ENCODE results near the gene LSAMP. TPM values are rescaled to one million over a fixed set of nuclear protein-coding genes. Genes with fewer than 3 reads are reported as not detected.
"Not testable (repeated sequence)": the region's sequence is repeated elsewhere in the genome, so short reads cannot be mapped to it uniquely, and the experiment has no call there.

LSAMP gene
- total RNA-seq, 2 experiments from 2014 or later: not detected

GRCh38 chr3:115800065-115800464, 645.2 kb downstream of the LSAMP start:
- H3K36me3 Mint-ChIP-seq (ENCODE audit: low read depth); DNase-seq; H3K9me3 Mint-ChIP-seq; H3K4me3 Mint-ChIP-seq; intact Hi-C loops (cut with micrococcal nuclease); H3K27ac Mint-ChIP-seq; H3K4me1 Mint-ChIP-seq (ENCODE audit: low read depth): not testable (repeated sequence)
- peaks cover 15% of the 10 kb centered on the region for H3K27me3 Mint-ChIP-seq (ENCODE audit: low read depth)
- CTCF ChIA-PET: interaction anchor here (0.7 to 2.1 kb wide), 3 partner anchors 15 to 19 kb away, joined by 3 to 7 read pairs (median 4); no protein-coding TSS in a partner anchor

GRCh38 chr3:115792206-115792955, 652.9 kb downstream of the LSAMP start:
- CTCF ChIA-PET: interaction anchor here (1.0 to 1.3 kb wide), 2 partner anchors 27 to 31 kb away, joined by 3 read pairs; no protein-coding TSS in a partner anchor
- Mint-ChIP-seq H3K4me3 (peak overlapping the region; percentile 17), H3K27ac (peak overlapping the region; percentile 48), H3K36me3 (ENCODE audit: low read depth) (no peaks in the 10 kb centered on the region), H3K27me3 (ENCODE audit: low read depth) (no peaks in the 10 kb centered on the region), H3K4me1 (ENCODE audit: low read depth) (peaks cover 36% of the 10 kb centered on the region), H3K9me3 (no peaks in the 10 kb centered on the region)
- intact Hi-C loops (cut with micrococcal nuclease): loop anchor here (1.0 to 5.0 kb wide), 2 partner anchors 8 to 1580 kb away; no protein-coding TSS in a partner anchor
- DNase-seq: peak; percentile 55

GRCh38 chr3:115791271-115792153, 653.8 kb downstream of the LSAMP start:
- not testable (repeated sequence) for DNase-seq; H3K27me3 Mint-ChIP-seq (ENCODE audit: low read depth); H3K27ac Mint-ChIP-seq; H3K36me3 Mint-ChIP-seq (ENCODE audit: low read depth); H3K9me3 Mint-ChIP-seq
- intact Hi-C loops (cut with micrococcal nuclease): loop anchor here (1.0 to 5.0 kb wide), 2 partner anchors 7 to 1579 kb away; no protein-coding TSS in a partner anchor
- peaks cover 36% of the 10 kb centered on the region for H3K4me1 Mint-ChIP-seq (ENCODE audit: low read depth)
- peak overlapping the region; percentile 17 for H3K4me3 Mint-ChIP-seq
- CTCF ChIA-PET: interaction anchor here (1.0 to 1.3 kb wide), 2 partner anchors 27 to 32 kb away, joined by 3 read pairs; no protein-coding TSS in a partner anchor

- no peak overlapping the region for H3K4me3 Mint-ChIP-seq
- no peaks in the 10 kb centered on the region for H3K9me3 Mint-ChIP-seq
- intact Hi-C loops (cut with micrococcal nuclease): loop anchor here (5.0 kb wide), 1 partner anchor 1578 kb away; no protein-coding TSS in a partner anchor
Observed at GRCh38 chr3:115790759-115791158, 654.5 kb downstream of the LSAMP start.

GRCh38 chr3:115789481-115789880, 655.8 kb downstream of the LSAMP start:
- CTCF ChIA-PET: interaction anchor here (1.3 to 1.5 kb wide), 3 partner anchors 25 to 31 kb away, joined by 4 to 11 read pairs (median 6); no protein-coding TSS in a partner anchor
- intact Hi-C loops (cut with micrococcal nuclease): loop anchor here (10.0 kb wide), 2 partner anchors 965 to 1285 kb away; no protein-coding TSS in a partner anchor

More at GRCh38 chr3:115790759-115791158, 654.5 kb downstream of the LSAMP start:
- Mint-ChIP-seq H3K36me3 (ENCODE audit: low read depth) (no peaks in the 10 kb centered on the region), H3K27me3 (ENCODE audit: low read depth) (no peaks in the 10 kb centered on the region), H3K4me1 (ENCODE audit: low read depth) (peaks cover 36% of the 10 kb centered on the region), H3K27ac (no peak overlapping the region)
- CTCF ChIA-PET: no interaction called here
- peak; percentile 72 for DNase-seq

GRCh38 chr3:115788921-115789470, 656.3 kb downstream of the LSAMP start:
- Mint-ChIP-seq H3K36me3 (ENCODE audit: low read depth) (no peaks in the 10 kb centered on the region), H3K9me3 (no peaks in the 10 kb centered on the region), H3K4me3 (no peak overlapping the region), H3K27me3 (ENCODE audit: low read depth) (no peaks in the 10 kb centered on the region), H3K27ac (no peak overlapping the region), H3K4me1 (ENCODE audit: low read depth) (peaks cover 46% of the 10 kb centered on the region)
- DNase-seq: no peak
- CTCF ChIA-PET: interaction anchor here (0.7 to 1.5 kb wide), 4 partner anchors 26 to 512 kb away, joined by 3 to 11 read pairs (median 5); no protein-coding TSS in a partner anchor
- intact Hi-C loops (cut with micrococcal nuclease): loop anchor here (10.0 kb wide), 2 partner anchors 964 to 1284 kb away; no protein-coding TSS in a partner anchor

More at GRCh38 chr3:115789481-115789880, 655.8 kb downstream of the LSAMP start:
- Mint-ChIP-seq H3K4me3 (no peak overlapping the region), H3K4me1 (ENCODE audit: low read depth) (peaks cover 46% of the 10 kb centered on the region), H3K27me3 (ENCODE audit: low read depth) (no peaks in the 10 kb centered on the region), H3K9me3 (no peaks in the 10 kb centered on the region), H3K36me3 (ENCODE audit: low read depth) (no peaks in the 10 kb centered on the region), H3K27ac (no peak overlapping the region)
- DNase-seq: no peak

GRCh38 chr3:115787818-115788217, 657.5 kb downstream of the LSAMP start:
- Mint-ChIP-seq H3K27me3 (ENCODE audit: low read depth) (no peaks in the 10 kb centered on the region), H3K36me3 (ENCODE audit: low read depth) (no peaks in the 10 kb centered on the region), H3K27ac (no peak overlapping the region), H3K4me1 (ENCODE audit: low read depth) (peaks cover 44% of the 10 kb centered on the region), H3K4me3 (no peak overlapping the region), H3K9me3 (no peaks in the 10 kb centered on the region)
- intact Hi-C loops (cut with micrococcal nuclease): loop anchor here (10.0 kb wide), 2 partner anchors 963 to 1283 kb away; no protein-coding TSS in a partner anchor
- DNase-seq: no peak
- CTCF ChIA-PET: interaction anchor here (1.5 kb wide), 1 partner anchor 30 kb away, joined by 6 read pairs; no protein-coding TSS in a partner anchor

- H3K36me3 Mint-ChIP-seq (ENCODE audit: low read depth): no peaks in the 10 kb centered on the region
- H3K27ac Mint-ChIP-seq: no peak overlapping the region
- CTCF ChIA-PET: interaction anchor here (1.3 to 3.3 kb wide), 4 partner anchors 27 to 567 kb away, joined by 4 to 18 read pairs (median 7); no protein-coding TSS in a partner anchor
- peaks cover 29% of the 10 kb centered on the region for H3K4me1 Mint-ChIP-seq (ENCODE audit: low read depth)
- H3K27me3 Mint-ChIP-seq (ENCODE audit: low read depth): no peaks in the 10 kb centered on the region
- H3K4me3 Mint-ChIP-seq: no peak overlapping the region
- intact Hi-C loops (cut with micrococcal nuclease): loop anchor here (2.0 to 10.0 kb wide), 4 partner anchors 273 to 1281 kb away; no protein-coding TSS in a partner anchor
- no peak for DNase-seq
- H3K9me3 Mint-ChIP-seq: no peaks in the 10 kb centered on the region
Observed at GRCh38 chr3:115785782-115786181, 659.5 kb downstream of the LSAMP start.

- peak overlapping the region; percentile 90 for H3K4me3 Mint-ChIP-seq
- peaks cover 22% of the 10 kb centered on the region for H3K4me1 Mint-ChIP-seq (ENCODE audit: low read depth)
- H3K9me3 Mint-ChIP-seq: no peaks in the 10 kb centered on the region
- intact Hi-C loops (cut with micrococcal nuclease): loop anchor here (1.0 to 10.0 kb wide), 11 partner anchors 7 to 1280 kb away; partner anchors contain the start of gene ZBTB20
- CTCF ChIA-PET: interaction anchor here (0.6 to 3.3 kb wide), 16 partner anchors 10 to 1675 kb away, joined by 3 to 18 read pairs (median 4); no protein-coding TSS in a partner anchor
- no peaks in the 10 kb centered on the region for H3K27me3 Mint-ChIP-seq (ENCODE audit: low read depth)
- peak overlapping the region; percentile 96 for H3K27ac Mint-ChIP-seq
- DNase-seq: no peak
- H3K36me3 Mint-ChIP-seq (ENCODE audit: low read depth): no peaks in the 10 kb centered on the region
Observed at GRCh38 chr3:115784739-115785536, 660.3 kb downstream of the LSAMP start.

GRCh38 chr3:115783938-115784738, 661.1 kb downstream of the LSAMP start:
- Mint-ChIP-seq H3K9me3 (no peaks in the 10 kb centered on the region), H3K4me1 (ENCODE audit: low read depth) (peaks cover 18% of the 10 kb centered on the region), H3K4me3 (peak overlapping the region; percentile 90), H3K27ac (peak overlapping the region; percentile 96), H3K27me3 (ENCODE audit: low read depth) (no peaks in the 10 kb centered on the region), H3K36me3 (ENCODE audit: low read depth) (no peaks in the 10 kb centered on the region)
- intact Hi-C loops (cut with micrococcal nuclease): loop anchor here (1.0 to 10.0 kb wide), 11 partner anchors 8 to 1279 kb away; partner anchors contain the start of gene ZBTB20
- peak; percentile 92 for DNase-seq
- CTCF ChIA-PET: interaction anchor here (0.6 to 3.3 kb wide), 24 partner anchors 9 to 1675 kb away, joined by 3 to 18 read pairs (median 4); no protein-coding TSS in a partner anchor

Measured in activated naive CD4-positive, alpha-beta T cell treated with anti-CD3 and anti-CD28 coated beads for 36 hours (primary cell).